Neural progenitor cell (in vitro differentiated cells): ENCODE data around the gene FRS2. TPM values are rescaled to one million over a fixed set of nuclear protein-coding genes. Genes with fewer than 3 reads are reported as not detected.
A peak's percentile ranks its signal among the peaks of the same experiment; 100 is the strongest.

Experiments used
- DNase-seq: peaks from one replicate; pipeline ENCODE4 v3.0.0-alpha.2; 2016; ENCODE audit warnings: low spot score
- H2AFZ ChIP-seq: fragments of 200-600 bp; sonication (generic); replicated peaks from 2 replicates; pipeline ENCODE4 v1.6.1; 2016; ENCODE audit warnings: antibody characterized with exemption
- H3F3A ChIP-seq: fragments of 200-600 bp; sonication (generic); 2 replicates; pipeline ENCODE4 v1.6.1; 2016; ENCODE audit warnings: antibody characterized with exemption, low read depth
- H3K27ac ChIP-seq: fragments of 200-600 bp; sonication (generic); 2 replicates; pipeline ENCODE4 v1.5.1; 2016; ENCODE audit warnings: mild to moderate bottlenecking
- H3K27me3 ChIP-seq: fragments of 200-600 bp; sonication (generic); 2 replicates; pipeline ENCODE4 v1.6.1; 2016; ENCODE audit warnings: mild to moderate bottlenecking, moderate library complexity
- H3K36me3 ChIP-seq: fragments of 200-600 bp; sonication (generic); 2 replicates; pipeline ENCODE4 v1.5.1; 2016
- H3K4me1 ChIP-seq: fragments of 200-600 bp; sonication (generic); 2 replicates; pipeline ENCODE4 v1.6.1; 2016; ENCODE audit warnings: mixed run types
- H3K4me2 ChIP-seq: fragments of 200-600 bp; sonication (generic); 2 replicates; pipeline ENCODE4 v1.6.1; 2016
- H3K4me3 ChIP-seq: fragments of 200-600 bp; sonication (generic); 2 replicates; pipeline ENCODE4 v1.5.1; 2016
- H3K79me2 ChIP-seq: fragments of 200-600 bp; sonication (generic); 2 replicates; pipeline ENCODE4 v1.6.1; 2016; ENCODE audit warnings: low read depth
- H3K9ac ChIP-seq: fragments of 200-600 bp; sonication (generic); 2 replicates; pipeline ENCODE4 v1.6.1; 2016
- H3K9me3 ChIP-seq: fragments of 200-600 bp; sonication (generic); 2 replicates; pipeline ENCODE4 v1.5.1; 2016; ENCODE audit warnings: low read depth
- H4K20me1 ChIP-seq: fragments of 200-600 bp; sonication (generic); 2 replicates; pipeline ENCODE4 v1.6.1; 2016; ENCODE audit warnings: low read depth
- H3K27ac Mint-ChIP-seq: 3 replicates; pipeline ENCODE4 v1.8.0; 2021; ENCODE audit warnings: mixed read lengths
- H3K27me3 Mint-ChIP-seq: 2 replicates; pipeline ENCODE4 v1.8.0; 2022; ENCODE audit warnings: low read depth, mild to moderate bottlenecking, inconsistent platforms, moderate library complexity, mixed read lengths; ENCODE audit not compliant: insufficient read depth
- H3K36me3 Mint-ChIP-seq: 3 replicates; pipeline ENCODE4 v1.8.0; 2021; ENCODE audit warnings: mixed read lengths
- H3K4me1 Mint-ChIP-seq: 3 replicates; pipeline ENCODE4 v1.8.0; 2021; ENCODE audit warnings: mixed read lengths
- H3K4me3 Mint-ChIP-seq: 3 replicates; pipeline ENCODE4 v1.8.0; 2021; ENCODE audit warnings: mild to moderate bottlenecking, moderate library complexity, mixed read lengths
- H3K9me3 Mint-ChIP-seq: 3 replicates; pipeline ENCODE4 v1.8.0; 2020; ENCODE audit warnings: mixed read lengths
- EZH2 ChIP-seq: fragments of 200-600 bp; sonication (generic); IDR thresholded peaks from 2 replicates; pipeline ENCODE4 v1.6.1; 2017; ENCODE audit warnings: antibody characterized with exemption, mild to moderate bottlenecking, moderate library complexity
- EZH2phosphoT487 ChIP-seq: fragments of 200-600 bp; sonication (generic); IDR thresholded peaks from 2 replicates; pipeline ENCODE4 v1.6.1; 2017; ENCODE audit warnings: antibody characterized with exemption
- total RNA-seq: library from RNA; depleted of rRNA; stranded (reverse); fragments of >200 nt; gene quantifications from 2 replicates; pipeline ENCODE4 v1.2.3, GENCODE V29; 2015; ENCODE audit warnings: low replicate concordance
- TF ChIP-seq, protein P1 (sequence below): fragments of 200-600 bp; sonication (generic); IDR thresholded peaks from 2 replicates; pipeline ENCODE4 v1.5.1; 2017; ENCODE audit warnings: antibody characterized with exemption, mild to moderate bottlenecking

Gene FRS2
- total RNA-seq, 1 donor from 2014 or later, result 128 TPM

DNA sequence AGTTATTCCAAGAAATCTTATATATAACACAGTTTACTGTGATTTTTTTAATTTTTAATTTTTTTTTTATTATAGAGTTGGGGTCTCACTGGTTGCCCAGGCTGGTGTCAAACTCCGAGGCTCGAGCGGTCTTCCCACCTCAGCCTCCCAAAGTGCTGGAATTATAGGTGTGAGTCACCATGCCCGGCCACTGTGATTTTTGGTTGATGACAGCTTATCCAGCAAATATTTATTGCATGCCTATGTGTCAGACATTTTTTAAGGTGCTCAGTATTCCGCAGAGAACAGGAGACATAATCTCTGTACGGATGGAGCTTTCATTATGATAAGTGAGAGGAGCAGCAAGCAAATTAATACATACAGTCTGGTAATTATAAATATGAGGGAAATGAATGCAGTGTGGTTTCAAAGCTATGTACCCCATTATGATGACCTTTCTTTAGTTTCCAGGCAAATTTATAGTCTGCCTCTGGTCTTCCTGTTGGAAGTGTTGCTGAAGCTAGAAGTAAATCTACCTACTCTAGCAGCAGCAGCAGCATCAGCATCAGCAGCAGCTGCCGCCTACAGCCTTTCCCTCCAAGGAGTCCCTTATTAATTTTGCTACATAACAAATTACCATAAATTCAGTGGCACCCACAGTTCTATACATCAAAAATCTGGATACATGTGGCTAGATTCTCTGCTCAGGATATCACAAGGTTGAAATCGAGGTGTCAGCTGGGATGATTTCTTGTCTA is 32.3 kb downstream of the FRS2 start:
- Histone ChIP-seq H3K9me3 (no peaks in the 10 kb centered on the region), H3K36me3 (no peaks in the 10 kb centered on the region), H3K4me2 (no peak overlapping the region), H3K4me1 (no peaks in the 10 kb centered on the region), H3K4me3 (no peak overlapping the region), H3F3A (no peaks in the 10 kb centered on the region), H2AFZ (no peak overlapping the region), H3K27ac (peak overlapping the region; percentile 25), H3K79me2 (peaks cover 100% of the 10 kb centered on the region), H3K27me3 (no peaks in the 10 kb centered on the region), H3K9ac (no peak overlapping the region), H4K20me1 (peaks cover 81% of the 10 kb centered on the region)
- H3K27me3 Mint-ChIP-seq, result no peaks in the 10 kb centered on the region
- no peak overlapping the region for H3K27ac Mint-ChIP-seq
- H3K4me3 Mint-ChIP-seq, result no peak overlapping the region
- DNase-seq, result no peak
- H3K4me1 Mint-ChIP-seq, result no peaks in the 10 kb centered on the region
- H3K9me3 Mint-ChIP-seq, result peaks cover 13% of the 10 kb centered on the region
- TF ChIP-seq EZH2 (no peak), EZH2phosphoT487 (no peak)
- TF ChIP-seq, protein P1, sequence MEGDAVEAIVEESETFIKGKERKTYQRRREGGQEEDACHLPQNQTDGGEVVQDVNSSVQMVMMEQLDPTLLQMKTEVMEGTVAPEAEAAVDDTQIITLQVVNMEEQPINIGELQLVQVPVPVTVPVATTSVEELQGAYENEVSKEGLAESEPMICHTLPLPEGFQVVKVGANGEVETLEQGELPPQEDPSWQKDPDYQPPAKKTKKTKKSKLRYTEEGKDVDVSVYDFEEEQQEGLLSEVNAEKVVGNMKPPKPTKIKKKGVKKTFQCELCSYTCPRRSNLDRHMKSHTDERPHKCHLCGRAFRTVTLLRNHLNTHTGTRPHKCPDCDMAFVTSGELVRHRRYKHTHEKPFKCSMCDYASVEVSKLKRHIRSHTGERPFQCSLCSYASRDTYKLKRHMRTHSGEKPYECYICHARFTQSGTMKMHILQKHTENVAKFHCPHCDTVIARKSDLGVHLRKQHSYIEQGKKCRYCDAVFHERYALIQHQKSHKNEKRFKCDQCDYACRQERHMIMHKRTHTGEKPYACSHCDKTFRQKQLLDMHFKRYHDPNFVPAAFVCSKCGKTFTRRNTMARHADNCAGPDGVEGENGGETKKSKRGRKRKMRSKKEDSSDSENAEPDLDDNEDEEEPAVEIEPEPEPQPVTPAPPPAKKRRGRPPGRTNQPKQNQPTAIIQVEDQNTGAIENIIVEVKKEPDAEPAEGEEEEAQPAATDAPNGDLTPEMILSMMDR, result no peak
- peaks cover 27% of the 10 kb centered on the region for H3K36me3 Mint-ChIP-seq

DNA sequence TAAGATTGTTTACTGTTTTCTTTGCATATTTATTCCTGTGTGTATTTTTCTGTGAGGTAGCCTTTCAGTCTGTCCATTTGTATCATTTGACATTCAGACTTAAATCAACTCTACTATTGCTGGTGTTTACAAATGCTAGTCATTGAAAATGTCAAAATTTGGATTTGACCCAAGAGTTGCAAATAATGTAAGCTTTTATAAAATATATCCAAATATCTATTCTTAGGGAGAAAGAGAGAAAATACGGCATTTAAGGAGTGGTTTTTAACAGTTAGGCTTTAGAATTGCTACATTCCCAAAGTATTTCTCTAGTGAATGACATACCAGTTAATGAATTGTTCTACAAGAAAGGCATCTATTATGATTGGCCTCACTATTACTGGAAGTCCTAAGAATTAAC is 37.9 kb downstream of the FRS2 start:
- TF ChIP-seq, protein P1, result no peak
- TF ChIP-seq EZH2phosphoT487 (no peak), EZH2 (no peak)
- H3K4me3 Mint-ChIP-seq, result no peak overlapping the region
- Histone ChIP-seq H2AFZ (no peak overlapping the region), H3K27ac (peak overlapping the region; percentile 13), H3K4me3 (no peak overlapping the region), H4K20me1 (peaks cover 73% of the 10 kb centered on the region), H3K79me2 (peaks cover 100% of the 10 kb centered on the region), H3K27me3 (no peaks in the 10 kb centered on the region), H3K4me2 (no peak overlapping the region), H3F3A (no peaks in the 10 kb centered on the region), H3K4me1 (peaks cover 33% of the 10 kb centered on the region), H3K9me3 (no peaks in the 10 kb centered on the region), H3K36me3 (no peaks in the 10 kb centered on the region), H3K9ac (no peak overlapping the region)
- no peak for DNase-seq
- peaks cover 5% of the 10 kb centered on the region for H3K36me3 Mint-ChIP-seq
- H3K9me3 Mint-ChIP-seq, result peaks cover 5% of the 10 kb centered on the region
- peaks cover 28% of the 10 kb centered on the region for H3K4me1 Mint-ChIP-seq
- H3K27ac Mint-ChIP-seq, result no peak overlapping the region
- no peaks in the 10 kb centered on the region for H3K27me3 Mint-ChIP-seq

DNA sequence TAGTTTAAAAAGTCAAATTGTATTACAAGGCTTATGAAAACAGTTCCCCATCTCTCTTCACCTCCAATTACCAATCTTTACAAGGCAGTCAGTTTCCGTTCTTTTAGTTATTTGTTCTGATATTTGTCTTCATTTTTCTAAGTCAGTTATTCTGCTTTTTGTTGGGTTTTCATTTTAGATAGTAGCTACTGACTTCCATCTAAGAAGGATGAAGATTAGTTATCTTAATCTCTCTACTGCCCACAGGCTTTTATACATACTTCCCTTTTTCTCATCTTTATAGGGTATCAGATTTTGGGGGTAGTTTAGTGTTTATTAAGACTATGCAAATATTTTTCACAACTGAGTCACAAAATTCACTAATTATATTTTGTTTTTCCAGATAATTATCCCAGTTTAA is 38.4 kb downstream of the FRS2 start:
- Mint-ChIP-seq H3K4me3 (no peak overlapping the region), H3K36me3 (no peaks in the 10 kb centered on the region), H3K9me3 (no peaks in the 10 kb centered on the region), H3K4me1 (peaks cover 31% of the 10 kb centered on the region), H3K27me3 (no peaks in the 10 kb centered on the region), H3K27ac (no peak overlapping the region)
- TF ChIP-seq, protein P1, result no peak
- TF ChIP-seq EZH2 (no peak), EZH2phosphoT487 (no peak)
- Histone ChIP-seq H3K27me3 (no peaks in the 10 kb centered on the region), H3K9me3 (no peaks in the 10 kb centered on the region), H3K4me2 (no peak overlapping the region), H3K4me3 (no peak overlapping the region), H3K9ac (no peak overlapping the region), H3K36me3 (no peaks in the 10 kb centered on the region), H4K20me1 (peaks cover 72% of the 10 kb centered on the region), H3K79me2 (peaks cover 100% of the 10 kb centered on the region), H2AFZ (no peak overlapping the region), H3K4me1 (peaks cover 37% of the 10 kb centered on the region), H3K27ac (no peak overlapping the region), H3F3A (no peaks in the 10 kb centered on the region)
- no peak for DNase-seq
